Cardiac muscle cell (in vitro differentiated cells and primary cell): Measurements from ENCODE around the gene TAF11L14. TPM values are rescaled to one million over a fixed set of nuclear protein-coding genes. Genes with fewer than 3 reads are reported as not detected.
"Not testable (repeated sequence)": the region's sequence is repeated elsewhere in the genome, so short reads cannot be mapped to it uniquely, and the experiment has no call there.

ENCODE experiments used
- DNase-seq, 2 donors: peaks; one replicate each; pipeline versions ENCODE4 v3.0.0 to v3.0.0-alpha.2; 2010 to 2017; ENCODE audit warnings: low read depth in 1 of 2, low spot score in 1 of 2
- H3K27ac ChIP-seq: fragments of 200-600 bp; sonication (generic); 2 replicates; pipeline ENCODE4 v1.5.1; 2016
- H3K27me3 ChIP-seq: fragments of 200-600 bp; sonication (generic); 2 replicates; pipeline ENCODE4 v1.6.0; 2016; ENCODE audit warnings: control low read depth
- H3K36me3 ChIP-seq: fragments of 200-600 bp; sonication (generic); 2 replicates; pipeline ENCODE4 v1.5.1; 2016; ENCODE audit warnings: control low read depth
- H3K4me1 ChIP-seq: fragments of 200-600 bp; sonication (generic); 2 replicates; pipeline ENCODE4 v1.8.1; 2017; ENCODE audit warnings: low read depth, mild to moderate bottlenecking, mixed run types
- H3K4me3 ChIP-seq: fragments of 200-600 bp; sonication (generic); 2 replicates; pipeline ENCODE4 v1.5.1; 2016; ENCODE audit warnings: mild to moderate bottlenecking
- H3K9me3 ChIP-seq: fragments of 200-600 bp; sonication (generic); 2 replicates; pipeline ENCODE4 v1.5.1; 2017; ENCODE audit warnings: low read depth, mild to moderate bottlenecking, control low read depth
- polyA plus RNA-seq: library from polyadenylated mRNA; unstranded; fragments of >200 nt; fragmentation: Nextera tagmentation; extraction: Ambion mirVana; gene quantifications from 2 replicates; pipeline ENCODE4 v1.2.1, GENCODE V29; 2016
- total RNA-seq: library from RNA; depleted of rRNA; stranded (reverse); fragments of >200 nt; gene quantifications from 2 replicates; pipeline ENCODE4 v1.2.3, GENCODE V29; 2016
- TF ChIP-seq, protein P1 (sequence below): IDR thresholded peaks from 2 replicates; pipeline ENCODE4 v1.5.1; 2012; ENCODE audit warnings: low read depth, mild to moderate bottlenecking, low read length

The TAF11L14 gene
- total and polyA plus RNA-seq, 2 experiments from 2014 or later, result not detected

DNA sequence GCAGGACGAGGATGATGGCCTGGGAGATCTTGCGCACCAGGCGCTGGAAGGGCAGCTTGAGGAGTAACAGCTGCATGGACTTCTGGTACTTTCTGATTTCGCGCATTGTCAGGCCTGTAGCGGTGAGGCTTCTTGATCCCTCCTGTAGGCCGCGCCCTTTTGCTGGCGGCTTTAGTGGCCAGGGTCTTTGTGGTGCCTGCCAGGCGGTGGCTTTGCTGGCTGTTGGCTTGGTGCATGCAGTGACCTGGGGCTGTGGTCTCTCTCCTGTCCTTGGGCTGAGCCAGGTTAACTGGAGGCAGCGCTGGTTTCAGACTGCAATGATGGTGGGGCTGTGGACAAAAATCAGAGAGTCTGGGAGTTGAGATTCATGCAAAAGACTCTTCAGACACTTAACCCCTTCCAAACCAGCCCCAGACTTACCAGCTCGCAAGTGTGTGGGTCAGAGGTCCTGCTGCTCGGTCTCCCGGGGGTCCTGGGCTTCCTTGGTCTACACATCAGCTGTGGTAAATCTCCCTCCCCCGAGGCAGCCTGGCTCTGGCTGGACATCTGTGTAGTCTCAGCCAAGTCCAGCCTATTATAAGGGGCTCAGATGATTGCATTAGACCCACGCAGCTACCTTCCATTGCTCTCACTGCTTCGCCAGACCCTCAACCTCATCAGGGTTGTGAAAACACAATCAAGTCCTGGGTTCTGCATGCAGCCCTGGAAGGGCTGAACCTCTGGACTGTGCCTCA lies 19.2 kb upstream of the TAF11L14 start:
- Histone ChIP-seq H3K9me3 (no peaks in the 10 kb centered on the region), H3K27me3 (no peaks in the 10 kb centered on the region), H3K4me1 (no peaks in the 10 kb centered on the region), H3K36me3 (no peaks in the 10 kb centered on the region), H3K4me3 (no peak overlapping the region), H3K27ac (no peak overlapping the region)
- TF ChIP-seq, protein P1, sequence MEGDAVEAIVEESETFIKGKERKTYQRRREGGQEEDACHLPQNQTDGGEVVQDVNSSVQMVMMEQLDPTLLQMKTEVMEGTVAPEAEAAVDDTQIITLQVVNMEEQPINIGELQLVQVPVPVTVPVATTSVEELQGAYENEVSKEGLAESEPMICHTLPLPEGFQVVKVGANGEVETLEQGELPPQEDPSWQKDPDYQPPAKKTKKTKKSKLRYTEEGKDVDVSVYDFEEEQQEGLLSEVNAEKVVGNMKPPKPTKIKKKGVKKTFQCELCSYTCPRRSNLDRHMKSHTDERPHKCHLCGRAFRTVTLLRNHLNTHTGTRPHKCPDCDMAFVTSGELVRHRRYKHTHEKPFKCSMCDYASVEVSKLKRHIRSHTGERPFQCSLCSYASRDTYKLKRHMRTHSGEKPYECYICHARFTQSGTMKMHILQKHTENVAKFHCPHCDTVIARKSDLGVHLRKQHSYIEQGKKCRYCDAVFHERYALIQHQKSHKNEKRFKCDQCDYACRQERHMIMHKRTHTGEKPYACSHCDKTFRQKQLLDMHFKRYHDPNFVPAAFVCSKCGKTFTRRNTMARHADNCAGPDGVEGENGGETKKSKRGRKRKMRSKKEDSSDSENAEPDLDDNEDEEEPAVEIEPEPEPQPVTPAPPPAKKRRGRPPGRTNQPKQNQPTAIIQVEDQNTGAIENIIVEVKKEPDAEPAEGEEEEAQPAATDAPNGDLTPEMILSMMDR, result no peak
- no peak for DNase-seq

DNA sequence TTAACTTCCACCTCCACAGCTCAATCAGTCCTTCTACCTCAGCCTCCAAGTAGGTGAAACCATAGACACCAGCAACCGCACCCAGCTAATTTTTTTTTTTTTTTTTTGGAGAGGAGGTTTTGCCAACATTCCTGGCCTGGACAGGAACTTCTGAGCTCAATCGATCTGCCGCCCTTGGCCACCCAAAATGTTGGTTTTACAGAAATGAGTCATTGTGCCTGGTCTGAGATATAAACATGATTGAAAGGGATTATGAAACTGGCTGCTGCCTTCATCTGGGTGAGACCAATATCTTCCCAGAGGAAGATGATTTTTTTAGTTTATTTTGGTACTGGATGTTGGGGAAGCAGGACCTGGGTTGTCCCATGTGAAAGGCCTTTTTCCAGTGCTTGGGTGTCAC lies 14.9 kb upstream of the TAF11L14 start:
- H3K4me1 ChIP-seq, result no peaks in the 10 kb centered on the region
- H3K4me3 ChIP-seq, result no peak overlapping the region
- TF ChIP-seq, protein P1, result no peak
- no peaks in the 10 kb centered on the region for H3K36me3 ChIP-seq
- no peak overlapping the region for H3K27ac ChIP-seq
- no peaks in the 10 kb centered on the region for H3K9me3 ChIP-seq
- no peak for DNase-seq
- H3K27me3 ChIP-seq, result no peaks in the 10 kb centered on the region

DNA sequence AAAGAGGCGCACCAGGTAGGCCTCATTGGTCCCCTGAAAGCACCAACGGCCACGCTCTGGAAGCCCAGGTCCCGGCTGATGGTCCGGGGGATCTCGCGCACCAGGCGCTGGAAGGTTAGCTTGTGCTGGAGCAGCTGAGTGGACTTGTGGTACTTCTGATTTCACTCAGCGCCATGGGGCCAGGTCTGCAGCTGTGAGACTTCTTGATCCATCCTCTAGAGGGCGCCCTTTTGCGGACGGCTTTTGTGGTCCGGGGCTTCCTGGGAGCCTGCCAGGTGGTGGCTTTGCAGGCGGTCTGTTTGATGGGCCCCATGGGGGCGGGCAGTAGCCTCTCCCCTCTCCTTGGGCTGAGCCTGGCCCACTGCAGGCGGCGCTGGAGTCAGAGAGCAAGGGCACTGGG lies 13.6 kb upstream of the TAF11L14 start:
- Histone ChIP-seq H3K36me3 (no peaks in the 10 kb centered on the region), H3K27ac (no peak overlapping the region), H3K9me3 (no peaks in the 10 kb centered on the region), H3K4me3 (no peak overlapping the region), H3K27me3 (no peaks in the 10 kb centered on the region), H3K4me1 (no peaks in the 10 kb centered on the region)
- no peak for DNase-seq
- TF ChIP-seq, protein P1, result no peak

DNA sequence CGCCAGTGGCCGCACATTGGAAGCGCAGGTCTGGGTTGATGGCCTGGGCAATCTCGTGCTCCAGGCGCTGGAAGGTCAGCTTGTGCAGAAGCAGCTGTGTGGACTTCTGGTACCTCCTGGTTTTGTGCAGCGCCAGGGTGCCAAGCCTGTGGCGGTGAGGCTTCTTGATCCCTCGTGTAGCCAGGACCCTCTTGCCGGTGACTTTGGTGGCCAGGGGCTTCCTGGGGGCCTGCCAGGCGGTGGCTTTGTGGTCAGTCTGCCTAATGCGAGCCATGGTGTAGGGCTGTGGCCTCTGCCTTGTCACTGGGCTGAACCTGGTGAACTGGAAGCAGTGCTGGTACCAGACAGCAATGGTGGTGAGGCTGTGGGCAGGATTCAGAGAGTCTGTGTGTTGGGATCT lies 8.6 kb upstream of the TAF11L14 start:
- Histone ChIP-seq H3K4me3 (no peak overlapping the region), H3K9me3 (no peaks in the 10 kb centered on the region), H3K4me1 (no peaks in the 10 kb centered on the region), H3K27ac (no peak overlapping the region), H3K36me3 (no peaks in the 10 kb centered on the region), H3K27me3 (no peaks in the 10 kb centered on the region)
- no peak for DNase-seq
- TF ChIP-seq, protein P1, result no peak

DNA sequence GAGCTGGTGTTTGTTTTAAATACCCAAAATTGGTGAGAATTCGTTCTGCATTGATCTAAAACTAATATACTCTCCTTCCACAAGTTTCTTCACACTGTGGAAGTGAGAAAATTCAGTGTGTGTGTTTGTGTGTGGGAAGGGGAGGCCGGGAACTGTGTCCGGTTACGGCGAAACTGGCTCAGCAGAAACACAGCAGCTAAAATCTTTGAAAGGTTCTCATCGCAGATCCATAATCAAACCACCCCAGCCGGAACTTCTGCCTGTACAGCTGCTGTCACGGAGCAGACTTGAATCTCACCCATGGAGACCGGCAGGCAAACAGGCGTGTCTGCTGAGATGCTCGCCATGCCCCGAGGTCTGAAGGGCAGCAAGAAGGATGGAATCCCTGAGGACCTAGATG lies 2.5 kb upstream of the TAF11L14 start, which contains the start of gene TAF11L13:
Gene TAF11L13 (plus strand): TSS at position 301 of the 400 bp plus-strand sequence.
- H3K9me3 ChIP-seq, H3K27ac ChIP-seq, H3K27me3 ChIP-seq, H3K4me1 ChIP-seq, H3K36me3 ChIP-seq, DNase-seq, H3K4me3 ChIP-seq: not testable (repeated sequence)

DNA sequence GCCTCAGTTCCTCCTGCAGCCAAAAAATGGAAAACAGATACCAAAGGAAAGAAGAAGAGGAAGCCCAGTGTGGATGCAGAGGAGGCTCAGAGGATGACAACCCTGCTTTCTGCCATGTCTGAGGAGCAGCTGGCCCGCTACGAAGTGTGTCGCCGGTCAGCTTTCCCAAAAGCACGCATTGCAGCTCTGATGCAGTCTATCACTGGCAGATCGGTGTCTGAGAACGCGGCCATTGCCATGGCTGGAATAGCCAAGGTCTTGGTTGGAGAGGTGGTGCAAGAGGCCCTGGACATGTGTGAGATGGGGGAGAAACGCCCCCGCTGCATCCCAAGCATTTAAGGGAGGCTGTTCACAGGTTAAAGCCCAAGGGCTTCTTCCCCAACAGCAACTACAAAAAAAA lies 15.0 kb downstream of the TAF11L14 start:
- H3K9me3 ChIP-seq, H3K27me3 ChIP-seq, H3K4me3 ChIP-seq, H3K27ac ChIP-seq, DNase-seq, H3K4me1 ChIP-seq, H3K36me3 ChIP-seq: not testable (repeated sequence)

DNA sequence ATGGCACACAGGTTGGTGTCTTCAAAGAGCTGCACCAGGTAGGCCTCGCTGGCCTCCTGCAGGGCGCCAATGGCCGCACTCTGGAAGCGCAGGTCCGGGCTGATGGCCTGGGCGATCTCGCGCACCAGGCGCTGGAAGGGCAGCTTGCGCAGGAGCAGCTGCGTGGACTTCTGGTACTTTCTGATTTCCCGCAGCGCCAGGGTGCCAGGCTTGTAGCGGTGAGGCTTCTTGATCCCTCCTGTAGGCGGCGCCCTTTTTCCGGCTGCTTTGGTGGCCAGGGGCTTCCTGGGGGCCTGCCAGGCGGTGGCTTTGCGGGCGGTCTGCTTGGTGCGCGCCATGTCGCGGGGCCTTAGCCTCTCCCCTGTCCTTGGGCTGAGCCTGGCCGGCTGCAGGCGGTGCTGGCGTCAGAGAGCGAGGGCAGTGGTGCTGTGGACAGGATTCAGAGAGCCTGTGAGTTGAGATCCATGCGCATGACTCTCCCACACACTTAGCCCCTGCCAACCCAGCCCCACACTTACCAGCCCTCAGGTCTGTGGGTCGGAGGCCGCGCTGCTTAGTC lies 21.0 kb downstream of the TAF11L14 start:
- not testable (repeated sequence) for H3K36me3 ChIP-seq, H3K27ac ChIP-seq, DNase-seq, H3K4me3 ChIP-seq, H3K4me1 ChIP-seq, H3K27me3 ChIP-seq, H3K9me3 ChIP-seq
